PC-9 (cell line): ENCODE results near the gene LRRTM4. TPM values are rescaled to one million over a fixed set of nuclear protein-coding genes. Genes with fewer than 3 reads are reported as not detected.

Source experiments
- BruUV-seq: library from RNA; stranded (reverse); fragments of 400-500 nt; replicated peaks from 2 replicates; lab custom pipeline; 2021; lab: Mats Ljungman, UMichigan
- CTCF ChIA-PET: fragments of 300-600 bp; sonication (Branson Sonifier 250); formaldehyde crosslinking; loops from one replicate; lab custom pipeline; 2022; ENCODE audit warnings: antibody characterized with exemption; lab: Charles Lee
- POLR2A ChIA-PET: fragments of 300-600 bp; sonication (Branson Sonifier 250); formaldehyde crosslinking; loops from one replicate; lab custom pipeline; 2022; ENCODE audit warnings: antibody characterized with exemption; ENCODE audit not compliant: unreplicated experiment; lab: Charles Lee
- DNase-seq, 2 experiments: peaks; one replicate each; pipeline versions ENCODE4 v3.0.0 to v3.0.0-alpha.2; 2015 to 2022; ENCODE audit warnings: mixed read lengths in 1 of 2
- H2AFZ ChIP-seq: fragments of 200-600 bp; sonication (generic); 2 replicates; pipeline ENCODE4 v1.8.1; 2017; ENCODE audit warnings: antibody characterized with exemption
- H3F3A ChIP-seq: fragments of 200-600 bp; sonication (generic); 2 replicates; pipeline ENCODE4 v1.8.1; 2017; ENCODE audit warnings: antibody characterized with exemption, mild to moderate bottlenecking, low read depth; ENCODE audit not compliant: insufficient read depth
- H3K27ac ChIP-seq: fragments of 200-600 bp; sonication (generic); 2 replicates; pipeline ENCODE4 v1.6.1; 2016; ENCODE audit warnings: mixed run types
- H3K27me3 ChIP-seq: fragments of 200-600 bp; sonication (generic); 2 replicates; pipeline ENCODE4 v1.6.1; 2016; ENCODE audit warnings: low read depth, mixed run types; ENCODE audit not compliant: insufficient read depth
- H3K36me3 ChIP-seq: fragments of 200-600 bp; sonication (generic); 2 replicates; pipeline ENCODE4 v1.6.1; 2016; ENCODE audit warnings: low read depth, mixed run types
- H3K4me1 ChIP-seq: fragments of 200-600 bp; sonication (generic); replicated peaks from 2 replicates; pipeline ENCODE4 v1.6.1; 2016; ENCODE audit warnings: mixed run types; ENCODE audit not compliant: insufficient read depth
- H3K4me2 ChIP-seq: fragments of 200-600 bp; sonication (generic); 2 replicates; pipeline ENCODE4 v1.6.1; 2017; ENCODE audit warnings: mixed run types
- H3K4me3 ChIP-seq: fragments of 200-600 bp; sonication (generic); 2 replicates; pipeline ENCODE4 v1.6.1; 2016; ENCODE audit warnings: mixed run types
- H3K79me2 ChIP-seq: fragments of 200-600 bp; sonication (generic); 2 replicates; pipeline ENCODE4 v1.6.1; 2017; ENCODE audit warnings: low read depth, mixed run types
- H3K9me2 ChIP-seq: fragments of 200-600 bp; sonication (generic); 2 replicates; pipeline ENCODE4 v1.8.1; 2017; ENCODE audit warnings: mild to moderate bottlenecking; ENCODE audit not compliant: insufficient read depth
- H3K9me3 ChIP-seq: fragments of 200-600 bp; sonication (generic); 2 replicates; pipeline ENCODE4 v1.8.1; 2016; ENCODE audit warnings: low read depth; ENCODE audit not compliant: insufficient read depth
- H4K20me1 ChIP-seq: fragments of 200-600 bp; sonication (generic); 2 replicates; pipeline ENCODE4 v1.8.1; 2017; ENCODE audit not compliant: insufficient read depth
- EZH2 ChIP-seq: fragments of 200-600 bp; sonication (generic); IDR thresholded peaks from 2 replicates; pipeline ENCODE4 v1.8.0; 2017; ENCODE audit warnings: antibody characterized with exemption, low read depth
- intact Hi-C: fragments of 100-400 bp; cut with micrococcal nuclease; formaldehyde crosslinking; loops from one replicate; pipeline ENCODE4 v1.10.0; 2022; ENCODE audit not compliant: unreplicated experiment
- total RNA-seq: library from RNA; stranded (reverse); gene quantifications from 2 replicates; pipeline ENCODE4 v1.2.3, GENCODE V29; 2021
- TF ChIP-seq, protein P1 (sequence below): fragments of 200-600 bp; sonication (generic); conservative IDR thresholded peaks from 2 replicates; pipeline ENCODE4 v1.6.1; 2017; ENCODE audit warnings: mixed run types, antibody characterized with exemption, mild to moderate bottlenecking, moderate library complexity

LRRTM4 gene
- total RNA-seq, 1 experiment from 2014 or later = 2.2 TPM

DNA sequence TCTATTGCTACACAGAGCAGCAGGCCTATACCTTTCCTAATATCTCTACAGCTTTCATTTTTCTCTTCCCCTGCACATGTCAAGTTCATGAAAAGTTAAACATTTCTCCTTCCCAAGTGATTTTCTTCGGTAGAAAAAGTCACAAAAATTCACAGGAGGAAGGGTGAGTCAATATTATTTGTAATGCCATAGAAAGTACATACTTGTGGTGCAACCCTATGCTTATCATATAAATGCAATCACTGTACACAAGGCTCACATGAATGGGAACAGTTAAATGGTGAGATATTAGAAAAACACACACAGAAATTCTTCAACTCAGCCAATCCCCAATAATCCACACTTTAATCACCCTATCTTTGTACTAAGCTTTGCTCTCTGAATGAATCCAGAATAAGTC lies 651.6 kb downstream of the LRRTM4 start:
- DNase-seq = no peak
- no peaks in the 10 kb centered on the region for H3K79me2 ChIP-seq
- H3K4me1 ChIP-seq = no peaks in the 10 kb centered on the region
- H3K27me3 ChIP-seq = no peaks in the 10 kb centered on the region
- POLR2A ChIA-PET = no interaction called here
- intact Hi-C loops = no loop called here
- peaks cover 2% of the 10 kb centered on the region; the same call in 1 of the 2 replicates for H3K9me2 ChIP-seq
- TF ChIP-seq, protein P1, sequence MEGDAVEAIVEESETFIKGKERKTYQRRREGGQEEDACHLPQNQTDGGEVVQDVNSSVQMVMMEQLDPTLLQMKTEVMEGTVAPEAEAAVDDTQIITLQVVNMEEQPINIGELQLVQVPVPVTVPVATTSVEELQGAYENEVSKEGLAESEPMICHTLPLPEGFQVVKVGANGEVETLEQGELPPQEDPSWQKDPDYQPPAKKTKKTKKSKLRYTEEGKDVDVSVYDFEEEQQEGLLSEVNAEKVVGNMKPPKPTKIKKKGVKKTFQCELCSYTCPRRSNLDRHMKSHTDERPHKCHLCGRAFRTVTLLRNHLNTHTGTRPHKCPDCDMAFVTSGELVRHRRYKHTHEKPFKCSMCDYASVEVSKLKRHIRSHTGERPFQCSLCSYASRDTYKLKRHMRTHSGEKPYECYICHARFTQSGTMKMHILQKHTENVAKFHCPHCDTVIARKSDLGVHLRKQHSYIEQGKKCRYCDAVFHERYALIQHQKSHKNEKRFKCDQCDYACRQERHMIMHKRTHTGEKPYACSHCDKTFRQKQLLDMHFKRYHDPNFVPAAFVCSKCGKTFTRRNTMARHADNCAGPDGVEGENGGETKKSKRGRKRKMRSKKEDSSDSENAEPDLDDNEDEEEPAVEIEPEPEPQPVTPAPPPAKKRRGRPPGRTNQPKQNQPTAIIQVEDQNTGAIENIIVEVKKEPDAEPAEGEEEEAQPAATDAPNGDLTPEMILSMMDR = no peak
- no peak for TF ChIP-seq EZH2
- H4K20me1 ChIP-seq = no peaks in the 10 kb centered on the region
- no TSS peak for BruUV-seq
- no peaks in the 10 kb centered on the region for H3K9me3 ChIP-seq
- CTCF ChIA-PET = no interaction called here
- H3K36me3 ChIP-seq = no peaks in the 10 kb centered on the region
- no peak overlapping the region for H3K4me3 ChIP-seq
- no peak overlapping the region for H2AFZ ChIP-seq
- no peaks in the 10 kb centered on the region for H3F3A ChIP-seq
- no peak overlapping the region for H3K27ac ChIP-seq
- H3K4me2 ChIP-seq = no peak overlapping the region

DNA sequence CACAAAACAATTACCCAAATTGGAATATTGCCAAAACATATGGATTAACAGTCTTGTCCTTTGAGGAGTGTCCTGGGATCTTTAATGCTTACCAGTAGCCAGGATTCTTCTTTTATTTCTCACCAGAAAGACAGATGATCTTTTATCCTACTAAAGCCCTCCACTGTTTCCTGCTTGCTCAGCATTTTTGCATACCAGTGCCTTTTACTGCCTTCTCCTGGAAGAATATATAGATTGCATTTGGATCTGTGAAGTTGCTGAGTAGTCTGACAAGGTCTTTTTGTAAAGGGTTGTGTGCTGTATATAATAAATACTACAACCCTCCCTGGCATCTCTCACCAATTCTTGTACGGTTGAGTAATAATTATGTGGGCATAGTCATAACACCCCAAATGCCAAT lies 652.2 kb downstream of the LRRTM4 start:
- intact Hi-C loops = no loop called here
- Histone ChIP-seq H3F3A (no peaks in the 10 kb centered on the region), H3K9me3 (no peaks in the 10 kb centered on the region), H3K36me3 (no peaks in the 10 kb centered on the region), H2AFZ (no peak overlapping the region), H3K4me2 (no peak overlapping the region), H3K27ac (no peak overlapping the region), H3K79me2 (no peaks in the 10 kb centered on the region), H3K9me2 (peaks cover 4% of the 10 kb centered on the region; the same call in 1 of the 2 replicates), H3K4me1 (no peaks in the 10 kb centered on the region), H3K27me3 (no peaks in the 10 kb centered on the region), H3K4me3 (no peak overlapping the region), H4K20me1 (no peaks in the 10 kb centered on the region)
- no peak for TF ChIP-seq EZH2
- TF ChIP-seq, protein P1 = no peak
- DNase-seq = no peak
- ChIA-PET CTCF (no interaction called here), POLR2A (no interaction called here)
- no TSS peak for BruUV-seq

DNA sequence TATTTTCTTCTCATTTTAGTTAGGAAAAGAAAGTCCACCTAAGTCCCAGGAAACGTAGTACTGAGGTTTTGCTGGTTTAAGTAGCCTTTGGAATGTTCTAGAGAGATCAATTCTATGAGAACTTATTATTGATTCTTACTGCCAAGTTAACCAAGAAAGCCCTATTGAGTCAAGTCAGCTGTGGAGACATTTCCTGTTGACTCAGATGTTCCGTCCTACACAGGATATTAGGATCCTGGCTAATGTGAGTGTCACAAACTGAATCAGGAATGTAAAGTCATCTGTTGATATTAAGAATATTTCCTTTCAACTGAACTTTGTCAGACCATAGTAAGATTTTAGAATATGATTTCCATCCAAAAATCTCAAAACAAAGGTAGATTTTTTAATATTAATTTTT lies 654.3 kb downstream of the LRRTM4 start:
- no peaks in the 10 kb centered on the region for H4K20me1 ChIP-seq
- H3K4me1 ChIP-seq = no peaks in the 10 kb centered on the region
- ChIA-PET CTCF (no interaction called here), POLR2A (no interaction called here)
- DNase-seq = no peak
- no TSS peak for BruUV-seq
- H3K36me3 ChIP-seq = no peaks in the 10 kb centered on the region
- H3K9me3 ChIP-seq = no peaks in the 10 kb centered on the region
- intact Hi-C loops = no loop called here
- H3K79me2 ChIP-seq = no peaks in the 10 kb centered on the region
- no peaks in the 10 kb centered on the region for H3K27me3 ChIP-seq
- no peak overlapping the region for H2AFZ ChIP-seq
- H3K4me3 ChIP-seq = no peak overlapping the region
- H3K27ac ChIP-seq = no peak overlapping the region
- no peaks in the 10 kb centered on the region for H3F3A ChIP-seq
- 0 out of 2 replicates have a peak, but pooled peaks cover 4% of the 10 kb centered on the region for H3K9me2 ChIP-seq
- no peak overlapping the region for H3K4me2 ChIP-seq
- TF ChIP-seq, protein P1 = no peak
